Measurements from ENCODE around the gene LPP. TPM values are rescaled to one million over a fixed set of nuclear protein-coding genes. Genes with fewer than 3 reads are reported as not detected.
A peak's percentile ranks its signal among the peaks of the same experiment; 100 is the strongest.

Gene LPP
- total RNA-seq, 6 donors from 2014 or later = 86.0 to 196 (median 160) TPM

DNA sequence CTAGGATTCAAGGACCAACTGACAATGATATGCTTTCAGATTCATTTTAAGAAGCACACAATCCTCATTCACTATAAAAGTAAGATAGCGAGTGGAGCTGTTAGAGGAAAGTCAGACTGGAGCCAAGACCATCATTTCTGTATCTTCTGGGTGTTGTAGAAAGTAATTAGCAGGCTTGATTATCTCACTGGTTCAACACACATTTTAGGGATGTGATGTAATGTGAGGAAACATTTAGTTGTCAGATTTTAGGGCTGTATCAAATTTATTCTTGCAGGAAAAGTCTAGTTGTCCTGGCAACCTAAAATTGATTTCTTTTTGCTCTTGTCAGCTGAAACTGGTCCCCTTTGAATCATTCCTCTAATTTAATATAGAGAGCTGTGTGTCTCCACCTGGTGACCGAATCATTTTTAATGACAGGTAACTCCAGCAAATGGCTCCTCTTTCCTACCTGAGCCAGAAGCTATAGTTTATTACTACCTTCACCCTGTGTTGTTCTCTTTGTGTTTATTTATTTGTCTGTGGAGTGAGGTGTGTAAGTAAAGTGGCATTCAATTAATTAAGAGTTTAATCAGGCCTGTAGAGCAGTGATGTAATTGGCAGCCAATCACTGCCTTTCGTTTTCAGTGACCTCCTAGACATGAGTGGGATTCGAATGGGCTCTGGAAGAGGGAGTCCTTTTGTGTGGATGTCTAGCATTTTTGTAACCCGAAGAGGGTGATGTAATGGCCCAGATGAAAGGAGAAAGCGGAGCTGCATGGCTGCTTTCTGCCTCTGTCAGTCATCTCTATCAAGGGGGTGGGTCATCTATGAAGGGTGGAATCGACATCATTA lies 125.8 kb downstream of the LPP start:
- no peak for DNase-seq
- Histone ChIP-seq H3K4me1 (peaks cover 12 to 22% (median 16%) of the 10 kb centered on the region in 4 donors), H3K4me3 (no peak overlapping the region), H3K27ac (no peak overlapping the region), H3K36me3 (no peaks in the 10 kb centered on the region), H3K27me3 (no peaks in the 10 kb centered on the region), H3K9me3 (no peaks in the 10 kb centered on the region)
- TF ChIP-seq POLR2AphosphoS5 (IDR thresholded peaks at IDR 0.05) (no peak), POLR2A (IDR thresholded peaks at IDR 0.05) (no peak), EP300 (IDR thresholded peaks at IDR 0.05) (no peak)
- TF ChIP-seq, protein P1, sequence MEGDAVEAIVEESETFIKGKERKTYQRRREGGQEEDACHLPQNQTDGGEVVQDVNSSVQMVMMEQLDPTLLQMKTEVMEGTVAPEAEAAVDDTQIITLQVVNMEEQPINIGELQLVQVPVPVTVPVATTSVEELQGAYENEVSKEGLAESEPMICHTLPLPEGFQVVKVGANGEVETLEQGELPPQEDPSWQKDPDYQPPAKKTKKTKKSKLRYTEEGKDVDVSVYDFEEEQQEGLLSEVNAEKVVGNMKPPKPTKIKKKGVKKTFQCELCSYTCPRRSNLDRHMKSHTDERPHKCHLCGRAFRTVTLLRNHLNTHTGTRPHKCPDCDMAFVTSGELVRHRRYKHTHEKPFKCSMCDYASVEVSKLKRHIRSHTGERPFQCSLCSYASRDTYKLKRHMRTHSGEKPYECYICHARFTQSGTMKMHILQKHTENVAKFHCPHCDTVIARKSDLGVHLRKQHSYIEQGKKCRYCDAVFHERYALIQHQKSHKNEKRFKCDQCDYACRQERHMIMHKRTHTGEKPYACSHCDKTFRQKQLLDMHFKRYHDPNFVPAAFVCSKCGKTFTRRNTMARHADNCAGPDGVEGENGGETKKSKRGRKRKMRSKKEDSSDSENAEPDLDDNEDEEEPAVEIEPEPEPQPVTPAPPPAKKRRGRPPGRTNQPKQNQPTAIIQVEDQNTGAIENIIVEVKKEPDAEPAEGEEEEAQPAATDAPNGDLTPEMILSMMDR (IDR thresholded peaks at IDR 0.05) = no peak
- no peak for ATAC-seq (ENCODE audit: low FRiP score in 2 of 2)
- WGBS, 2 donors = 77 to 86% methylated on average over 7 of the region's 7 CpGs

DNA sequence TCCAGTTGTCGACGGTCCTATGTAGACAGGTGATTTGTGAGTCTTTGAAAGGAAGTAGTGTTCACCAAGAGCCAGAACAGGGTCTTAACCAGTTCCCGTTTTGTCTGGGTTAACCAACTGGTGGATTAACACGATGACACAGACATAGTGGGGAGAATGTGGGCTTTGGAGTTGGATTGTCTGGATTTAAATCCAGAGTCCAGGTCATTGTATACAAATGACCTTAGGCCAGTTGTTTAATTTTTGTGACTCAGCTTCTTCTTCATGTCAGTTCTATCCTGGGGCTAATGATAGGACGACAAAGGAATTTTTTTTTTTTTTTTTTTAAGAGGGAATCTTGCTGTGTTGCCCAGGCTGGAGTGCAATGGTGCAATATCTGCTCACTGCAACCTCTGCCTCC lies 126.7 kb downstream of the LPP start:
- Histone ChIP-seq H3K4me1 (peaks cover 14 to 24% (median 16%) of the 10 kb centered on the region in 4 donors), H3K4me3 (no peak overlapping the region), H3K27ac (no peak overlapping the region), H3K27me3 (no peaks in the 10 kb centered on the region), H3K36me3 (no peaks in the 10 kb centered on the region), H3K9me3 (no peaks in the 10 kb centered on the region)
- DNase-seq (no peak), ATAC-seq (ENCODE audit: low FRiP score in 2 of 2) (no peak)
- TF ChIP-seq POLR2A (IDR thresholded peaks at IDR 0.05) = no peak
- TF ChIP-seq, protein P1 (IDR thresholded peaks at IDR 0.05) = no peak
- TF ChIP-seq EP300 (IDR thresholded peaks at IDR 0.05) = no peak
- TF ChIP-seq POLR2AphosphoS5 (IDR thresholded peaks at IDR 0.05) = no peak
- 97 to 98% methylated on average over 5 of the region's 5 CpGs for WGBS, 2 donors

DNA sequence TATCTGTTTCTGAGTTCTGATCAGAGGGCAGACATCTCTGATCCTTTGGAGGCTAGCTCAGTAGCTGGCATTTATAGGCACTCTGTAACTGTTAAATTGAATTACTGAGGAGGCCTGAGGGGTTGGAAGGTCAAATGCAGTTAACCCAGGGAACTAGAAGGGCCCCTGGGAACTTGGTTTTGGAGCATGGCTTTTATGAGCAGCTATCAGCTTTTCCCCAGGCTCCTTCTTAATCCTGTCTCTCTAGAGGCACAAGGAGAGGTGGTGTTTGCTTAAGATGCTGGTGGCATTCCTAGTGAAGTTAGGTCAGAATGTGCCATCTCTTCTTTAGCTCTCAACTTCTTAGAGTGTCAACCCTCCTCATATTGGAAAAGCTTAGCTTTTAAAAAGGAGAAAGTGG lies 128.9 kb downstream of the LPP start:
- no peaks in the 10 kb centered on the region for H3K27me3 ChIP-seq
- H3K4me3 ChIP-seq = no peak overlapping the region
- no peaks in the 10 kb centered on the region for H3K36me3 ChIP-seq
- DNase-seq (no peak), ATAC-seq (ENCODE audit: low FRiP score in 2 of 2) (no peak)
- H3K9me3 ChIP-seq = no peaks in the 10 kb centered on the region
- H3K4me1 ChIP-seq = peaks cover 18 to 38% (median 21%) of the 10 kb centered on the region in 4 donors
- TF ChIP-seq POLR2A (IDR thresholded peaks at IDR 0.05) = no peak
- TF ChIP-seq POLR2AphosphoS5 (IDR thresholded peaks at IDR 0.05) = no peak
- TF ChIP-seq, protein P1 (IDR thresholded peaks at IDR 0.05) = no peak
- no peak for TF ChIP-seq EP300 (IDR thresholded peaks at IDR 0.05)
- peak overlapping the region in 3 of 4 donors; percentile 15 to 27 (median 18) for H3K27ac ChIP-seq

- Histone ChIP-seq H3K27ac (peak overlapping the region in 3 of 4 donors; percentile 15 to 27 (median 18)), H3K27me3 (no peaks in the 10 kb centered on the region), H3K4me1 (peaks cover 18 to 38% (median 21%) of the 10 kb centered on the region in 4 donors), H3K9me3 (no peaks in the 10 kb centered on the region), H3K36me3 (no peaks in the 10 kb centered on the region), H3K4me3 (no peak overlapping the region)
- no peak for DNase-seq
- 62 to 71% methylated on average over 4 of the region's 4 CpGs for WGBS, 2 donors
- TF ChIP-seq POLR2AphosphoS5 (IDR thresholded peaks at IDR 0.05) (no peak), EP300 (IDR thresholded peaks at IDR 0.05) (no peak), POLR2A (IDR thresholded peaks at IDR 0.05) (no peak)
- TF ChIP-seq, protein P1 (IDR thresholded peaks at IDR 0.05) = peak in 2 of 6 experiments; percentile 25 to 37
- peak; percentile 34 to 63 for ATAC-seq (ENCODE audit: low FRiP score in 2 of 2)
Measured at GRCh38 chr3:188283347-188283746, 129.4 kb downstream of the LPP start.
